GM19193 (cell line): Measurements from ENCODE around the gene HES6.

Experiments used
- POLR2A ChIP-seq: IDR thresholded peaks from 4 replicates; pipeline ENCODE4 v1.6.1; 2011; ENCODE audit not compliant: insufficient read depth, insufficient read length; ENCODE audit errors: extremely low read depth

Gene HES6

DNA sequence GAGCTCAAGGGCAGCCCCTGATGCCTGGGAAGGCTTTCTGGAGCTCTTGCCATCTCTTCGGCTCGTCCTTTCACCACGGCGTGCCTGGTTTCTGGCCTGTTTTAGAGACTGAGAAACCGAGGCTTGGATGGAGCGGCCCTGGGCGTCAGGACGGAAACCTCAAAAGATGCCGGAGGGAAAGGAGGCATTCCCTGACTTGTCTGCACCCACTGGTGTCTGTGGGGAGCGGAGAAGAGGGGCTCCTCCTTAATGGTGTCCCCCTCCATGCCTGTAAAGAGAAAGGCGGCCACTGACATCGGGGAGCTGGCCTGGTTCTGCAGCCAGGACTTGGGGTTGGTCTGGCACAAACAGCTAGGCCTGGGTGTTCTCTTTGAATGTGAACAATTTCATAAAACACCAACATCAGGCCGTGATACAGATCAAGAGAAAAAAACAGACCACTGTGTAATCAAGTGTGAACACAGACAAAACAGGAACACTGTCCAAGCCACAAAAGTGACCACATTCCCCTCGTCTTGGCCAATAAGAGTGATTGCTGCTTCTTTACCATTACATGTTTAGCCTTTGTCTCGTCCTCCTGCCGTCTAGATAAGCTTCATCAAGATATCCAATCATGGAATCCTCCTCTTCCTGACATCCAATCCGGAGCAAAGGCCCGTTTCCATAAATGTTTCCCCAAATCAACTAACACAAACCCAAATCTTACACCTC, 35.7 kb downstream of the HES6 start:
- no peak for TF ChIP-seq POLR2A

DNA sequence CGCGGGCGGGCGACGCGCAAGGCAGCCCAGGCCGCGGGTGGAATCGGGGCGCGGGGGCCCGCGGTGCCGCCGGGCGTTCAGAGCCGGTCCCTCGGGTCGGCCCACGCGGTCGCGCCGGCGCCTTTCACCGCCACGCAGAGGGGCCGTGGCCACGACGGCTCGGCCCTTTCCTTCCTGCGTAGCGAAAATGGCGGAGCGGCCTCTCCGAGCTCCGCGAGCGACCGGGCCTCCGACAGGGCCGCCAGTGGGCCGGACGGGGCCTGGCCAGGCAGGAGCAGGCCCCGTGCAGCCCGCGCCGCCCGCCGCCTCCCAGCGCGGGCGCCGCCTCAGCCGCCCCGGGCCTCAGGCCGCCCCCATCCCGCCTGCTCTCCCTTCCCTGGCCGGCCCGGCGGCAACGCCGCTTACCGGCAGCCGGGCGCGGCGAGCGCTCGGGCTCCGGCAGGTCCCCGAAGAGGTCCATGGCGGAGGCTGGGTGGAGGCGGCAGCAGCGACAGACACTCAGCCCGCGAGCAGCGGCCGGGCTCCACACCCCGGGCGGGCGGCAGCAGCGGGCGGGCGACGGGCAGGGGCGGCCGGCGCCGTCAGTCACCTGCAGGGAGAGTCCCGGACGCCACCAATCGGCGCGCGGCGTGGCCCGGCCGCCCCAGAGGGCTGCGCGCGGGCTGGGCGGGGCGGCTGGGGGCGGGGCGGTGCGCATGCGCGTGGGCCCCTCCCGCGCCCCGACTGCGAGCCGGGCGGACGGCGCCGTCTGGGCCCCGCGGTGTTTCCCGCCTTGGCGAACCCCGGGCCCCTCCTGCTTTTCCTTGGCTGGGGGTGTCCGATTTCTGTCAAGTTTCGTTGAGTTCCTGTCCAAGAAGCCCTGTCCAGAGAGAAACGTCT, 36.5 kb downstream of the HES6 start, which contains the start of gene ILKAP:
ILKAP (minus strand) TSS at position 602 of the 879 bp plus-strand sequence; CDS start at position 460, 142 bp downstream.
- peak; percentile 87 for TF ChIP-seq POLR2A

DNA sequence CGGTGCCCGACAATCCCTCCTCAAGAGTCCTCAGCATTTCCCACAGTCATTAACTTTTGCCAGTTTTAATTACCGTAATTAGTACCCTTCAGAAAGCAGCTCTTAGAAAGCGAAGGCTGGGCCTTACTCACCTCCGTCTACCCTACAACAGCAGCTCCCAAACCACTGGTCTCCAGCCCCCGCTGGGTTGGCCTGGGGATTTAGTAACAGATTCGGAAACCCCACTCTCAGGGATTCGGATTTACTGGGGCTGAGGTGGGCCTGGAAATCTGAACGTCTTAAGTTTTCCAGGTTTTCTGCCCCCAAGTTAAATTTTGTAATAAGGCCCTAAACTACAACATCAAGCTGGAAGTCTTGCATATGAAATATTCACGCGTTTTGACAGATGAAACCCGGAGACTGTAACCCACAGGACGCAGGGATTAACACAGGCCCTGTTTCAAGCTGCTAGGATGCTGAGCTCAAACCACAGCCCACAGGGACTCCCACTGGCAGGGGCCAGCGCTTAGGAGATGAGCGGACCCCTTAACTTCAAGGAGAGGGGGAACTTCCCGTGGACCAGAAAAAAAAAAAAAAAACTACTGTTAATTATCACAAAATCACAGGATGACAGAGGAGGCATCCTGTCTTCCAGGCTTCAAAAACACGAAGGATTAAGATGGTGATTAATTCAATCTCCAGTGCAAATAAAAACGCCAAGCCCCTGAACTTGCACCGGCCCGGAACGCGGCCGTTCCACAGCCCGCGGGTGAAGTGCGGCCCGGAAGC, 37.3 kb downstream of the HES6 start:
- TF ChIP-seq POLR2A: no peak

DNA sequence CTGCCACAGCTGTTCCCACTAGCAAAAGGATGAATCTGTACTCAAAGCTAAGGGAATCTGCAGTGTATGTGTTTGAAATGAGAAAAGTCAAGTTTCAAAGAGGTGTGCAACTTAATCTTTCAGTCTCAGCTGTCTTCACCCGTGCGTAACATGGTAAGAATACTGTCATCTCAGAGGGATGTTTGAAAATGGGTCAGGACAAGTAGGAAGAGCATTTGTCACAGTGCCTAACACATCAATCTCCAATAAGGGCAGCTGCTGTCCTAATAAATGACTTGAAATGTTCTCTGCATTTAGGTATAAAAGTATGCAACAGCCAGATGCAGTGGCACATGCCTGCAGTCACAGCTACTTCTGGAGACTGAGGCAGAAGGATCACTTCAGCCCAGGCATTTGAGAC, 49.4 kb downstream of the HES6 start:
- no peak for TF ChIP-seq POLR2A
